ENCODE measurements around the gene GFOD2. TPM values are rescaled to one million over a fixed set of nuclear protein-coding genes. Genes with fewer than 3 reads are reported as not detected.
"Not testable (repeated sequence)": the region's sequence is repeated elsewhere in the genome, so short reads cannot be mapped to it uniquely, and the experiment has no call there.

Gene GFOD2
- total and polyA plus RNA-seq, 12 donors: 6.0 to 10.9 (median 8.2) TPM

DNA sequence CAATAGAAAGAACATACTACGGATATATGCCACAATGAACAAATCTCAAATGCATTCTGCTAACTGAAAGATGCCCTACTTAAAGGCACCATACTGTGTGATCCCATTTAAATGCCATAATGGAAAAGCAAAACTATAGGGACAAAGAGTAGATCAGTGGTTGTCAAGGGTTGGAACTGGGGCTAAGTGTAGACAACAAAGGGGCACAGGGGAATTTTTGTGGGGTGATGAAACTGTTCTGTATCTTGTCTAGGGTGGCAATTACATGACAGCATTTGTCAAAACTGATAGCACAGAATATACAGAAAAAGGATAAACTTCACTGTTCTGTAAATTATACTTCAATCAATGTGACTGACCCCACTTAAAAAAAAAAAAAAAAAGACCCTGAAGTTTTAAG is 17.7 kb downstream of the GFOD2 start:
- Histone ChIP-seq H3K27me3 (no peaks in the 10 kb centered on the region), H3K4me3 (no peak overlapping the region), H3K9me3 (peaks cover 0 to 11% (median 0%) of the 10 kb centered on the region in 11 donors), H3K36me3 (peaks cover 0 to 29% (median 0%) of the 10 kb centered on the region in 9 donors), H3K4me1 (peaks cover 0 to 20% (median 11%) of the 10 kb centered on the region in 9 donors), H3K27ac (no peak overlapping the region)
- DNase-seq: no peak
- TF ChIP-seq, protein P1, sequence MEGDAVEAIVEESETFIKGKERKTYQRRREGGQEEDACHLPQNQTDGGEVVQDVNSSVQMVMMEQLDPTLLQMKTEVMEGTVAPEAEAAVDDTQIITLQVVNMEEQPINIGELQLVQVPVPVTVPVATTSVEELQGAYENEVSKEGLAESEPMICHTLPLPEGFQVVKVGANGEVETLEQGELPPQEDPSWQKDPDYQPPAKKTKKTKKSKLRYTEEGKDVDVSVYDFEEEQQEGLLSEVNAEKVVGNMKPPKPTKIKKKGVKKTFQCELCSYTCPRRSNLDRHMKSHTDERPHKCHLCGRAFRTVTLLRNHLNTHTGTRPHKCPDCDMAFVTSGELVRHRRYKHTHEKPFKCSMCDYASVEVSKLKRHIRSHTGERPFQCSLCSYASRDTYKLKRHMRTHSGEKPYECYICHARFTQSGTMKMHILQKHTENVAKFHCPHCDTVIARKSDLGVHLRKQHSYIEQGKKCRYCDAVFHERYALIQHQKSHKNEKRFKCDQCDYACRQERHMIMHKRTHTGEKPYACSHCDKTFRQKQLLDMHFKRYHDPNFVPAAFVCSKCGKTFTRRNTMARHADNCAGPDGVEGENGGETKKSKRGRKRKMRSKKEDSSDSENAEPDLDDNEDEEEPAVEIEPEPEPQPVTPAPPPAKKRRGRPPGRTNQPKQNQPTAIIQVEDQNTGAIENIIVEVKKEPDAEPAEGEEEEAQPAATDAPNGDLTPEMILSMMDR (IDR thresholded peaks at IDR 0.05): no peak
- ATAC-seq: no peak
- intact Hi-C loops (cut with DNase I): no loop called here
- 94 to 96% methylated on average over 1 of the region's 1 CpG for WGBS, 2 donors

DNA sequence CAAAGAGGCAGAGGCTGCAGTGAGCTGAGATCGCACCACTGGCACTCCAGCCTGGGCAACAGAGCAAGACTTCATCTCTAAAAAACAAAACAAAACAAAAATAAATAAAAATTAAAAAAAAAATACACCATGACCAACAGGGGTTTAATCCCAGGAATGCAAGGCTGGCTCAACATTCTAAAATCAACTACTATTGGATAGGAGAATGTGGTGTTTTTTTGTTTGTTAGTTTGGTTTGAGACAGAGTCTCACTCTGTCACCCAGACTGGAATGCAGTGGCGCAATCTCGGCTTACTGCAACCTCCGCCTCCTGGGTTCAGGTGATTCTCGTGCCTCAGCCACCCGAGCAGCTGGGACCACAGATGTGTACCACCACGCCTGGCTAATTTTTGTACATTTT is 19.9 kb downstream of the GFOD2 start:
- H3K36me3 ChIP-seq: peaks cover 0 to 26% (median 0%) of the 10 kb centered on the region in 9 donors
- no peak overlapping the region for H3K27ac ChIP-seq
- intact Hi-C loops (cut with DNase I): no loop called here
- no peak overlapping the region for H3K4me3 ChIP-seq
- DNase-seq: no peak
- TF ChIP-seq, protein P1 (IDR thresholded peaks at IDR 0.05): no peak
- WGBS, 2 donors: 99% methylated on average over 7 of the region's 7 CpGs
- H3K4me1 ChIP-seq: peaks cover 0 to 14% (median 7%) of the 10 kb centered on the region in 9 donors
- peaks cover 0 to 11% (median 0%) of the 10 kb centered on the region in 11 donors for H3K9me3 ChIP-seq
- ATAC-seq: no peak
- no peaks in the 10 kb centered on the region for H3K27me3 ChIP-seq

DNA sequence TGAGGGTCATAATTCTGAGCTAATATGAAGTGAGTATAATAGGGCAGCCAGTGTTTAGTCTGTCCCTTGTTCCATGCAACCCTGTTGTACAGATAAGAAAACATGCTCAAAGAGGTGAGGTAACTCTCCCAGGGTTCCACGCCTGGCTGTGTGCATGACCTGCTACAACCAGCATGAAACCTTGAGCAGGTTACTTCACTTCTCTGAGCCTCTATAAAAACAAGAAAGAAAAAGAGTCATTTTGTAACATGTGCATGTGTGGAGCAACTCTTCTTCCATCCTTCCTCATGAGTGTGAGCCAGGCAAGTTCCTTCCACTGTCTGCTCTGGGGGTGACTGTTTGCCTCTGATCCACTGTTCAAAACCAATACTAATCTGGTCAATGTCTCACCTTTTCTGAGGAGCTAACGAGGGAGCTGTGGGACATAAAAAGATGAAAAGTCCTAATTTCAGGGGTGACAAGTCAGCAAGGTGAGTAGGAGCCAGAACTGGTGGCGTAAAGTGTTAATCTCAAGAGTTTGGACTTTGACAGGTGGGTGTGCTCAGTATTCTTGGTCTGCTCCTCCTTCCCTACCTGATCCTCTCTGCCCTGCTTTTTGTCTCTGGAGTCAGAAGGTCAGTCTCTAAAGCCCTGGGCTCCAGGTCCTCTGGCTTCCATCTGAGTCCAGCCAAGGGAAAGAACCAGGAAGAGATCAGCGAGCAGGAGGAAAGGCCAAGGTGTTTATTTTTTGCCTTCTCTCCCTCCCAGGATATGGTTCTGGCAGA is 21.5 kb downstream of the GFOD2 start:
- H3K27me3 ChIP-seq: no peaks in the 10 kb centered on the region
- intact Hi-C loops (cut with DNase I): no loop called here
- DNase-seq (no peak), ATAC-seq (peak in 1 of 8 donors; percentile 30)
- H3K4me1 ChIP-seq: peaks cover 0 to 14% (median 0%) of the 10 kb centered on the region in 9 donors
- 77 to 94% methylated on average over 4 of the region's 4 CpGs for WGBS, 2 donors
- H3K27ac ChIP-seq: no peak overlapping the region
- TF ChIP-seq, protein P1 (IDR thresholded peaks at IDR 0.05): no peak
- H3K9me3 ChIP-seq: peaks cover 0 to 11% (median 0%) of the 10 kb centered on the region in 11 donors
- H3K4me3 ChIP-seq: no peak overlapping the region
- H3K36me3 ChIP-seq: peaks cover 0 to 26% (median 0%) of the 10 kb centered on the region in 9 donors

DNA sequence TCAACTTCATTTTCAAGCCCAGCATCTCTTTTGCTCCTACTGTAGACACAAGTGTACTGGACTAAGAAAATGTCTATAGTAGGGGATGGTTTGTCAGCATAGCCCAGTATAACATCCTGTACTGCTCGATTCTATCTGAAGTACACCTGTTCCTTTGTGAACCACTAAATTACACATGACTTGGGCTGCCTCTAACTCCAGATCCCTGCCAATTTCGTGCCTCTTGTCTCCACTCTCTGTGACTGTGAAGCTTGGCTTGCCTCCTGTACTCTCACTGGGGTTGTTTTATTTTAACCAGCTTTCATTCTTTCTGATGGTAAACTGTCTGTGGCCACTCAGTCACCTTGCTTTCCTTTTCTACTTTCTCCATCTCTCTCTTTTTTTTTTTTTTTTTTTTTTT is 24.5 kb downstream of the GFOD2 start:
- TF ChIP-seq, protein P1 (IDR thresholded peaks at IDR 0.05): no peak
- H3K27ac ChIP-seq: no peak overlapping the region
- DNase-seq: no peak
- peaks cover 0 to 26% (median 0%) of the 10 kb centered on the region in 9 donors for H3K36me3 ChIP-seq
- 46 to 57% methylated on average over 2 of the region's 2 CpGs for WGBS, 2 donors
- ATAC-seq: peak in 1 of 8 donors; percentile 77
- no peaks in the 10 kb centered on the region for H3K27me3 ChIP-seq
- H3K4me3 ChIP-seq: no peak overlapping the region
- intact Hi-C loops (cut with DNase I): no loop called here
- H3K9me3 ChIP-seq: peaks cover 0 to 8% (median 0%) of the 10 kb centered on the region in 11 donors
- H3K4me1 ChIP-seq: peaks cover 0 to 14% (median 0%) of the 10 kb centered on the region in 9 donors

DNA sequence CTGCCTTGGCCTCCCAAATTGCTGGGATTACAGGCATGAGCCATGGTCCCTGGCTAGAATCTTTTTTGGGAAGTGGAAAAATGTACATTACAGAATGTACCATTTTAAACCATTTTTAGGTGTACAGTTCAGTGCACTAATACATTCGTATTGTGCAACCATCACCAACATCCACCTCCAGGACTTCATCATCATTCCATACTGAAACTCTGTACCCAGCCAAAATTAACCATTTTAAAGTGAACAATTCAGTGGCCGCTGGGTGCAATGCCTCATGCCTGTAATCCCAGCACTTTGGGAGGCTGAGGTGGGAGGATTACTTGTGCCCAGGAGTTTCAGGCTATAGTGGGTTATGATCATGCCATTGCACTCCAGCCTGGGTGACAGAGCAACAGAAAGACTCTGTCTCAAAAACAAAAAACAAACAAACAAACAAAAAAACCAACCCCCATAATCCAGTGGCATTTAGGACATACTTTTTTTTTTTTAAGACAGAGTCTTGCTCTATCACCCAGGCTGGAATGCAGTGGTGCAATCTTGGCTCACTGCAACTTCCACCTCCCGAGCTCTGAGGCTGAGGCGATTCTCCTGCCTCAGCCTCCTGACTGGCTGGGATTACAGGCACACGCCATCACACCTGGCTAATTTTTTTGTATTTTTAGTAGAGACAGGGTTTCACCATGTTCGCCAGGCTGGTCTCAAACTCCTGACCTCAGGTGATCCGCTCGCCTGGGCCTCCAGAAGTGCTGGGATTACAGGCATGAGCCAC is 25.4 kb downstream of the GFOD2 start:
- H3K27ac ChIP-seq; H3K9me3 ChIP-seq; H3K27me3 ChIP-seq; DNase-seq; H3K4me3 ChIP-seq; intact Hi-C loops (cut with DNase I); ATAC-seq: not testable (repeated sequence)
- 91 to 95% methylated on average over 8 of the region's 8 CpGs for WGBS, 2 donors
- H3K36me3 ChIP-seq: peaks cover 0 to 16% (median 0%) of the 10 kb centered on the region in 9 donors
- peaks cover 0 to 14% (median 0%) of the 10 kb centered on the region in 9 donors for H3K4me1 ChIP-seq

Data from heart right ventricle (tissue), 16 donors.